ENCODE results near the gene CEMIP2. TPM values are rescaled to one million over a fixed set of nuclear protein-coding genes. Genes with fewer than 3 reads are reported as not detected.

The CEMIP2 gene
- total and polyA plus RNA-seq, 4 donors = 18.8 to 123 (median 38.6) TPM

- peak overlapping the region; percentile 86 to 99 (median 91) for H3K4me3 ChIP-seq (ENCODE audit: low read depth in 1 of 3, low read length in 3 of 3)
- WGBS = 13% methylated on average over 7 of the region's 7 CpGs
- H3K27me3 ChIP-seq (ENCODE audit: control insufficient read depth in 4 of 4, insufficient read depth in 4 of 4, low read length in 3 of 4) = no peaks in the 10 kb centered on the region
- H3K27ac ChIP-seq (ENCODE audit: low read depth in 1 of 2, low read length in 2 of 2) = peak overlapping the region; percentile 91 to 92
- peak; percentile 41 to 44 for TF ChIP-seq HNF4A (conservative IDR thresholded peaks at IDR 0.05)
- TF ChIP-seq SP1 (IDR thresholded peaks at IDR 0.05) = no peak
- no peaks in the 10 kb centered on the region for H3K36me3 ChIP-seq (ENCODE audit: control insufficient read depth in 4 of 4, insufficient read depth in 3 of 4, low read depth in 1 of 4, low read length in 3 of 4)
- H3K4me1 ChIP-seq (ENCODE audit: control insufficient read depth in 4 of 4, insufficient read depth in 4 of 4, low read length in 3 of 4) = peaks cover 6 to 55% (median 42%) of the 10 kb centered on the region in 4 donors
- DNase-seq (ENCODE audit: low spot score) = no peak
- peak overlapping the region; percentile 68 to 100 for H3K9ac ChIP-seq (ENCODE audit: low read depth in 1 of 2, low read length in 2 of 2)
- no peaks in the 10 kb centered on the region for H3K9me3 ChIP-seq (ENCODE audit: control insufficient read depth in 4 of 4, low read length in 3 of 4)
Measured at GRCh38 chr9:71767163-71767775, 1.0 kb downstream of the CEMIP2 start.

GRCh38 chr9:71766663-71767062 is 1.6 kb downstream of the CEMIP2 start:
- DNase-seq (ENCODE audit: low spot score) = no peak
- H3K27ac ChIP-seq (ENCODE audit: low read depth in 1 of 2, low read length in 2 of 2) = peak overlapping the region; percentile 91 to 92
- H3K4me1 ChIP-seq (ENCODE audit: control insufficient read depth in 4 of 4, insufficient read depth in 4 of 4, low read length in 3 of 4) = peaks cover 8 to 61% (median 48%) of the 10 kb centered on the region in 4 donors
- H3K4me3 ChIP-seq (ENCODE audit: low read depth in 1 of 3, low read length in 3 of 3) = peak overlapping the region; percentile 86 to 99 (median 91)
- TF ChIP-seq YY1 (IDR thresholded peaks at IDR 0.05) (peak; percentile 17), HNF4A (conservative IDR thresholded peaks at IDR 0.05) (no peak)
- WGBS = 17% methylated on average over 4 of the region's 4 CpGs
- H3K36me3 ChIP-seq (ENCODE audit: control insufficient read depth in 4 of 4, insufficient read depth in 3 of 4, low read depth in 1 of 4, low read length in 3 of 4) = no peaks in the 10 kb centered on the region
- H3K27me3 ChIP-seq (ENCODE audit: control insufficient read depth in 4 of 4, insufficient read depth in 4 of 4, low read length in 3 of 4) = no peaks in the 10 kb centered on the region
- no peaks in the 10 kb centered on the region for H3K9me3 ChIP-seq (ENCODE audit: control insufficient read depth in 4 of 4, low read length in 3 of 4)
- peak overlapping the region; percentile 68 to 100 for H3K9ac ChIP-seq (ENCODE audit: low read depth in 1 of 2, low read length in 2 of 2)

- Histone ChIP-seq H3K36me3 (ENCODE audit: control insufficient read depth in 4 of 4, insufficient read depth in 3 of 4, low read depth in 1 of 4, low read length in 3 of 4) (no peaks in the 10 kb centered on the region), H3K9ac (ENCODE audit: low read depth in 1 of 2, low read length in 2 of 2) (no peak overlapping the region), H3K4me1 (ENCODE audit: control insufficient read depth in 4 of 4, insufficient read depth in 4 of 4, low read length in 3 of 4) (peaks cover 8 to 71% (median 57%) of the 10 kb centered on the region in 4 donors), H3K4me3 (ENCODE audit: low read depth in 1 of 3, low read length in 3 of 3) (peak overlapping the region in 2 of 3 donors; percentile 46), H3K27me3 (ENCODE audit: control insufficient read depth in 4 of 4, insufficient read depth in 4 of 4, low read length in 3 of 4) (no peaks in the 10 kb centered on the region), H3K9me3 (ENCODE audit: control insufficient read depth in 4 of 4, low read length in 3 of 4) (no peaks in the 10 kb centered on the region), H3K27ac (ENCODE audit: low read depth in 1 of 2, low read length in 2 of 2) (peak overlapping the region; percentile 4 to 91)
- WGBS = 58% methylated on average over 2 of the region's 2 CpGs
- TF ChIP-seq TAF1 (conservative IDR thresholded peaks at IDR 0.05) (no peak), HNF4G (IDR thresholded peaks at IDR 0.05) (no peak), FOXA1 (IDR thresholded peaks at IDR 0.05) (no peak), RXRA (IDR thresholded peaks at IDR 0.05) (no peak), ZBTB33 (IDR thresholded peaks at IDR 0.05) (no peak), YY1 (IDR thresholded peaks at IDR 0.05) (no peak), MAX (IDR thresholded peaks at IDR 0.05) (no peak), HNF4A (conservative IDR thresholded peaks at IDR 0.05) (no peak), SP1 (IDR thresholded peaks at IDR 0.05) (no peak), EGR1 (IDR thresholded peaks at IDR 0.05; ENCODE audit: low read depth in 2 of 2) (no peak), RAD21 (IDR thresholded peaks at IDR 0.05) (no peak), REST (IDR thresholded peaks at IDR 0.05) (no peak), GABPA (IDR thresholded peaks at IDR 0.05 in 1 of 2, conservative IDR thresholded peaks at IDR 0.05 in 1 of 2) (no peak), NR2F2 (IDR thresholded peaks at IDR 0.05) (no peak), CTCF (IDR thresholded peaks at IDR 0.05; ENCODE audit: low read depth, low read length, missing input control) (no peak), JUND (IDR thresholded peaks at IDR 0.05) (no peak), ATF3 (IDR thresholded peaks at IDR 0.05) (no peak), FOXA2 (IDR thresholded peaks at IDR 0.05) (no peak)
- DNase-seq (ENCODE audit: low spot score) = no peak
Measured at GRCh38 chr9:71765693-71766092, 2.6 kb downstream of the CEMIP2 start.

Data from liver (tissue), 9 donors.